HG03103 (cell line): ENCODE measurements around the gene TTC16.

Source experiments
- ATAC-seq: cut with Tn5 transposase; IDR thresholded peaks from one replicate; pipeline ENCODE4 v1.9.1; 2021; ENCODE audit warnings: low read depth; ENCODE audit not compliant: unreplicated experiment

Gene TTC16

GRCh38 chr9:127763918-127764384 lies 48.1 kb downstream of the TTC16 start:
- no peak for ATAC-seq

DNA sequence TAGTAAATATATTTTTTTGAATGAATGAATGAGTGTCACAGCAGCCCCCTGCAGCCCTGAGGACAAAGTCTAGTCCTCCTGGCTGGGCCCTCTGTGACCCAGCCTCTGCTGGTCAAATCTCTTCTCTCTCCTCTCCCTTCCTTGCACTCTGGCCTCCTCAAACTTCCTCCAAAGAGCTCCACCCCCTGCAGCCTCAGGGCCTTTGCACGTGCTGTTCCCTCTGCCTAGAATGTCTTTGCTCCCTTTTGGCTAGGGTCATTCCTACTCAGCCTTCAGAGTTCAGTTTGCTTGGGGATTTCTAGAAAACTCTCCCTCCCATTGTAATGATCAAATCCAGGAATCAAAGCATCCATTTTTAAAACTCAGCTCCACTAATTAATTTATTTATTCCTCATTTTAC lies 49.5 kb downstream of the TTC16 start:
- no peak for ATAC-seq

- ATAC-seq: no peak
Measured at GRCh38 chr9:127767410-127767809, 51.5 kb downstream of the TTC16 start.

DNA sequence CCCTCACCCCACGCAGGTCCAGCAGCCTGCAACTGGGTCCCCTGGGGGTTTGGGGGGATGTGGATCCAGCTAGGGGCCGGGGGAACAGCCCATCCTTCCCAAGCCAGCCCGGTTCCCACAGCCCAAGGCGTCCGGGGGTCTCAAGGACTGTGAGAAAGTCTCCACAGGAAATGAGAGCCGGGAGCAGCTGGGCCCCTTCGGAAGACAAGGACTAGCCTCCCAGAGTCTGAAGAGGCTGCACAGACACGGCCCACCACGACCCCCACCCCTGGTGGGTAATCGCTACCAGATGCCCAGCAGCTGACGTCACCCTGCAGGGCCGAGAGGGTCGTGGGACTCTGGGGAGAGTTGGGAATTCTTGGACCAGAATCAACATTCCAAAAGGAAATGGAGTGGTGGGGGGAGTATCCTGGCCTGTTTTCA lies 52.0 kb downstream of the TTC16 start:
- ATAC-seq: no peak

DNA sequence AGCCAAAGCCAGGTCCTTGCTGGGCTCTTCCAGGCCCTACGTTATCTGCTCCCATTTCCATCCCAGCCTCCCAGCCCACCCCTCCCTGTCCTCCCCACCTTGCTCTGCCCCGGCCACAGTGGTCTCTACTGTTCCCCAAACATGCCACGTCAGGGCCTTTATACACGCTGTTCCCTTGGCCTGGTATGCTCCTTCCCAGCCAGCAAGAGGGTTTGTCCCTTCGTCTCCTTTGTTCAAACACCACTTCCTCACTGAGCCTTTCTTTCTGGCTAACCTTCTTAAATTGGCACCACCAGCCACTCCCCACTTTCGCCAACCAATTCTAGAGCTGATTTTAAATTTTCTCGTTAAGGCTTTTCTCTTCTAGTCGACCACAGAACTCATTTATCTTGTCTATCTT lies 52.8 kb downstream of the TTC16 start:
- no peak for ATAC-seq

- no peak for ATAC-seq
Measured at GRCh38 chr9:127769101-127769500, 53.2 kb downstream of the TTC16 start.

DNA sequence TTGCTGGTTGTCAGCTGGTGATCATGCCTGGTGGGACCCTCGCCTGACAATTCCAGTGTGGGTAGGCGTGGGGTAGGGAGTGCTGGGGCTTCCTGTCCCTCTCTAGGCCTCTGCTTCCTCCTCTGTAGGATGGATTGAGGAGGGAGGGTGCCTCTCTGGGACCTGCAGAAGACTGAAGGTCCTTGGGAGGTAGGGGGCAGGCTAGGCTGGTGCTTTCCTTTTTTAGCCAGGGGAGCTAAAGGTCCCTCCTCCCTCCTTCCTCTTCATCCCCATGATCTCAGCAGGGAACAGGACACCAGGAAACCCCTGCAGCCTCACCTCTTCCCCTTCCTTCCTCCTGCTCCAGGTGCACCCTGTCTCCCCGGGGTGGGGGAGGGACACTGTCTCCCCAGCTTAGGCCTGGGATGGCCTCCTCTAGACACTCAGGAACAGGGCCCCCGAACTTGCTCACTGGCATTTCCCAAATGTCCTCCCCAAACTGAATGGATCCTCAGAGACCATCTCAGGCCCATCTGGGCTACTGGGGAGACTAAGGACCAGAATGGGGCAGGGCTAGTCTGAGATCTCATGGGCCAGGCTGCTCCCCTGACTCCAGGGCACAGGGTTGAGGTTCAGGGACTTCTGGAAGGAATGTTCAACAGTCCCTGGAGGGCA lies 54.2 kb downstream of the TTC16 start:
- ATAC-seq: no peak

GRCh38 chr9:127770583-127770904 lies 54.7 kb downstream of the TTC16 start:
- ATAC-seq: no peak

GRCh38 chr9:127770905-127771569 lies 55.2 kb downstream of the TTC16 start:
- ATAC-seq: peak; percentile 86

DNA sequence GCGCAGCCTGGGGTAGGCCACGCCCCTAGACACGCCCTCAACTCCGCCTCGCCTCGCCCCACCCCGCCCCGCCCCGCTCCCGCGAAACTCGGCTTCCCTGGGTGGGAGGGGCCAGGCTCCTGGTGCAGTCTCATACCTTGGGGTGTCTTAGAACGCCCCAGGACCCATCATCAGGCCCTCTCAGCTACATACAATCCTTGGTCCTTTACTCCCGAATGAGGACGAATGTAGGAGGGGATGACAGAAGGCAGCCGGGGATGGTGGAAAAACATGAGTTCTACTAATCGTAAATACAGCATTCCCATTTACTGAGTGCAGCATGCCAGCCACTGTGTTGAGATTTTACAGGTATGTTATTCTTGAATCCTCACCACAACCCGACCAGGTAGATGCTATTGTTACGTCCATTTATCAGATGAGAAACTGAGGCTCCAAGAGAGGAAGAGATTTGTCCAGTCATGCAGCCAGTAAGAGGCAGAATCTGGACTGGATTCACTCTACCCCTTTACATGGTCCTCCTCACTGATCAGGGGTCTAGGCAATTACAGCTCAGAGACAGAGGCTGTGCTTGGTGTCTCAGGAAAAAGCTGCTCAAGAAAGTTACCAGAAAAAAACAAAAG lies 55.8 kb downstream of the TTC16 start:
- ATAC-seq: no peak

DNA sequence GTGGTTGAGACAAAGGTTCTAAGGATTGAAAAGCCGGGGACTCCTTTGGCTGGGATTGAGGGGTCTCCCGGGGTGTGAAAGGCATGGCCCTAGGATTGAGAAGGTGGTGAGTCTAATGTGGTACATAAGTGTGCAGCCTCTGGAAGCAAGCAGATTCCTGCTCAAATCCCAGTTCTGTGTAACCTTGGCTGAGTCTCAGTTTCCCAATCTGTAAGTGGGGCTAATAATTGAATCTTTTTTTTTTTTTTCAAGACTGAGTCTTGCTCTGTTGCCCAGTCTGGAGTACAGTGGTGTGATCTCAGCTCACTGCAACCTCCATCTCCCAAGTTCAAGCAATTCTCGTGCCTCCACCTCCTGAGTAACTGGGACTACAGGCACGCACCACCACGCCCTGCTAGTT lies 56.7 kb downstream of the TTC16 start:
- no peak for ATAC-seq

GRCh38 chr9:127773272-127773671 lies 57.4 kb downstream of the TTC16 start:
- no peak for ATAC-seq

- no peak for ATAC-seq
Measured at GRCh38 chr9:127773981-127774380, 58.1 kb downstream of the TTC16 start.

GRCh38 chr9:127776195-127776923 lies 60.5 kb downstream of the TTC16 start:
- no peak for ATAC-seq

GRCh38 chr9:127776924-127777289 lies 61.0 kb downstream of the TTC16 start:
- no peak for ATAC-seq

- no peak for ATAC-seq
Measured at GRCh38 chr9:127777368-127777980, 61.6 kb downstream of the TTC16 start.

DNA sequence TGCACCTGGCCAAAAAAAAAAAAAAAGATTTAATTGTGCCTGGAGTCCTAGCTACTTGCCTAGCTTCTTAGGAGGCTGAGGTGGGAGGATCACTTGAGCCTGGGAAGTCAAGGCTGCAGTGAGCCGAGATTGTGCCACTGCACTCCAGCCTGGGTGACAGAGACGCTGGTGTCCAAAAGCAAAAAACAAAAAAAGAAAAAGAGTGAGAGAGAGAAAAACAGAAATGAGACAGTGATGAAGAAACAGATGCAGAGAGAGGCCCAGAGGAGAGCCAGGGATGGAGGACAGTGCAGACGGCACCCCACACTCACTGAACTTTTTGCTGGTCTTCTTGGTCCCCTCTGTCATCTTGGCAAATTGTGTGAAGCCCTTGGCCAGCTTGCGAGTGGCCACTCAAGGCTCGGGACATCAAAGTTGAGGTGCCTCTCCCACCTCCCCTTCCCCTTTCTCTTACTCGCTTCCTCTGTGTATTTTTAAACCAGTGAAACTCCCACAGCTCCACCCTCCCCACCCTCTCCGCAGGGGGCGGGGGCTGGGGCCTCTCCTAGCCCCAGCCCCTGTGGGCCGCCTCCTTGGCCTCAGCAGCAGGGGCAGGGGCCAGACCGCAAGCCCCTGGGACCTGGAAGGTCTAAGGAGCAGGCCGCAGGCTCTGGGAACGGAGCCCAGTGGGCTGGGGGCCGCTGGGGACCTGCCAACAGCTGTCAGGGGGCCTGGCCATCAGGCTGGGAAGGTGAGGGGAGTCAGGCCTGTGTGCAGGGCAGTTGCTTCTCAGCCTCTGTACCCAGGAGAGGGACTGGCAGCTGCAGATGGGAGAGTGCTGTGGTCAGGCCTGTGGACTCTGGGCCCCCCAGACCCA lies 62.6 kb downstream of the TTC16 start, which contains the start of gene SH2D3C:
SH2D3C (minus strand) TSS at position 387 of the 856 bp plus-strand sequence; CDS start at position 348, 39 bp downstream.
- ATAC-seq: no peak

GRCh38 chr9:127779136-127779981 lies 63.5 kb downstream of the TTC16 start:
- no peak for ATAC-seq
